Fibroblast of lung (primary cell): ENCODE results near the gene ALOX5. TPM values are rescaled to one million over a fixed set of nuclear protein-coding genes. Genes with fewer than 3 reads are reported as not detected.
"Not testable (repeated sequence)": the region's sequence is repeated elsewhere in the genome, so short reads cannot be mapped to it uniquely, and the experiment has no call there.

Experiments
- DNase-seq, 2 donors: peaks; one replicate each; pipeline versions ENCODE4 v3.0.0 to v3.0.0-alpha.2; 2010; ENCODE audit warnings: low read depth in 2 of 2
- H2AFZ ChIP-seq: 2 replicates; pipeline ENCODE4 v1.5.1; 2012; ENCODE audit warnings: low read length, control low read depth, inconsistent platforms
- H3K27ac ChIP-seq: 2 replicates; pipeline ENCODE4 v1.5.1; 2011; ENCODE audit warnings: low read length, control low read depth; ENCODE audit not compliant: insufficient read depth
- H3K27me3 ChIP-seq: 2 replicates; pipeline ENCODE4 v1.5.1; 2011; ENCODE audit warnings: mild to moderate bottlenecking, low read length; ENCODE audit not compliant: control insufficient read depth, insufficient read depth
- H3K36me3 ChIP-seq: 2 replicates; pipeline ENCODE4 v1.5.1; 2011; ENCODE audit warnings: low read length; ENCODE audit not compliant: control insufficient read depth, insufficient read depth
- H3K4me1 ChIP-seq: 2 replicates; pipeline ENCODE4 v1.5.1; 2011; ENCODE audit warnings: low read length; ENCODE audit not compliant: control insufficient read depth, insufficient read depth; ENCODE audit errors: extremely low read depth
- H3K4me2 ChIP-seq: 2 replicates; pipeline ENCODE4 v1.5.1; 2011; ENCODE audit warnings: low read length, control low read depth; ENCODE audit not compliant: insufficient read depth; ENCODE audit errors: extremely low read depth
- H3K4me3 ChIP-seq, 4 experiments: fragments of 200-600 bp in 1 of 4; sonication (generic) in 1 of 4; replicated peaks in 1 of 4; 2 replicates each; pipeline ENCODE4 v1.5.1; 2011 to 2016; ENCODE audit warnings: low read length in 4 of 4, low read depth in 3 of 4, mild to moderate bottlenecking in 3 of 4, control low read depth in 2 of 4, inconsistent platforms in 1 of 4, mixed read lengths in 1 of 4; ENCODE audit not compliant: insufficient read depth in 1 of 4; ENCODE audit errors: control extremely low read depth in 1 of 4
- H3K79me2 ChIP-seq: 2 replicates; pipeline ENCODE4 v1.5.1; 2012; ENCODE audit warnings: mild to moderate bottlenecking, low read length, inconsistent platforms; ENCODE audit not compliant: control insufficient read depth, insufficient read depth
- H3K9ac ChIP-seq: 2 replicates; pipeline ENCODE4 v1.5.1; 2011; ENCODE audit warnings: mild to moderate bottlenecking, low read length, control low read depth; ENCODE audit not compliant: insufficient read depth
- H3K9me3 ChIP-seq: 2 replicates; pipeline ENCODE4 v1.5.1; 2012; ENCODE audit warnings: low read depth, low read length; ENCODE audit not compliant: control insufficient read depth, insufficient read depth
- H4K20me1 ChIP-seq: 2 replicates; pipeline ENCODE4 v1.5.1; 2011; ENCODE audit warnings: low read length; ENCODE audit not compliant: control insufficient read depth, insufficient read depth; ENCODE audit errors: extremely low read depth
- EZH2 ChIP-seq: IDR thresholded peaks from 2 replicates; pipeline ENCODE4 v1.5.1; 2012; ENCODE audit warnings: low read length, control low read depth, mild to moderate bottlenecking; ENCODE audit errors: missing control alignments
- polyA plus RNA-seq, 2 donors: library from polyadenylated mRNA; depleted of rRNA in 1 of 2; stranded (reverse) in 1 of 2; unstranded in 1 of 2; fragments of >200 nt; gene quantifications; 2 replicates each; pipeline ENCODE4 v1.2.1, GENCODE V29; 2011 to 2012; ENCODE audit warnings: missing spikeins in 1 of 2
- total RNA-seq: library from RNA; depleted of rRNA; stranded (reverse); fragments of >200 nt; gene quantifications from 2 replicates; pipeline ENCODE4 v1.2.1, GENCODE V29; 2014
- TF ChIP-seq, protein P1 (sequence below), 2 donors: IDR thresholded peaks in 1 of 2; conservative IDR thresholded peaks in 1 of 2; 1 replicate in 1 of 2; 2 replicates in 1 of 2; pipeline ENCODE4 v1.5.1; 2011 to 2012; ENCODE audit warnings: low read length in 2 of 2, control low read depth in 1 of 2, inconsistent platforms in 1 of 2, low read depth in 1 of 2, mild to moderate bottlenecking in 1 of 2

Gene ALOX5
- total and polyA plus RNA-seq, 2 donors (not counting 1 experiment from before 2014, with no cell fraction given): not detected

DNA sequence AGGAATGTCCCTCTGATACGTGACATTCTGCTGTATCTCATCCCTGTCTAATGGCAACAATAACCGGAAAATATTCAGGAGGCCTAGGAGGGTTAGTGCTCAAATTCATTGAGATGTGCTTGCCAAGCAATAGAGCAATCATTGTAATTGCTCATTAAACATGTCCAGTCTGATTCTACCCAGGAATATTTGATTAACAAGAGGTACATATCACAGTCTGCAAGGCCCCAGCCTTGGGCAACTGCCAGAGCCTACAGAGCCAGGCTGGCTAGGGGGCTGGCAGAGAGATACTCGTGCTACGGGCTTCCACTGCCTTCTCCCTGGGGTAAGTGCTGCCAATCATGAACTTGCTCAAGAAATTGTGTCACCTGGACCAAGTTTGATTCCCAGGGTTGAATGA is 99.1 kb downstream of the ALOX5 start:
- no peak overlapping the region for H3K9ac ChIP-seq
- no peaks in the 10 kb centered on the region for H3K36me3 ChIP-seq
- no peaks in the 10 kb centered on the region for H3K4me1 ChIP-seq
- no peaks in the 10 kb centered on the region for H3K9me3 ChIP-seq
- DNase-seq: no peak
- H4K20me1 ChIP-seq: no peaks in the 10 kb centered on the region
- H3K4me3 ChIP-seq: no peak overlapping the region
- no peak overlapping the region for H3K27ac ChIP-seq
- no peaks in the 10 kb centered on the region for H3K27me3 ChIP-seq
- H2AFZ ChIP-seq: no peak overlapping the region
- TF ChIP-seq EZH2: no peak
- TF ChIP-seq, protein P1, sequence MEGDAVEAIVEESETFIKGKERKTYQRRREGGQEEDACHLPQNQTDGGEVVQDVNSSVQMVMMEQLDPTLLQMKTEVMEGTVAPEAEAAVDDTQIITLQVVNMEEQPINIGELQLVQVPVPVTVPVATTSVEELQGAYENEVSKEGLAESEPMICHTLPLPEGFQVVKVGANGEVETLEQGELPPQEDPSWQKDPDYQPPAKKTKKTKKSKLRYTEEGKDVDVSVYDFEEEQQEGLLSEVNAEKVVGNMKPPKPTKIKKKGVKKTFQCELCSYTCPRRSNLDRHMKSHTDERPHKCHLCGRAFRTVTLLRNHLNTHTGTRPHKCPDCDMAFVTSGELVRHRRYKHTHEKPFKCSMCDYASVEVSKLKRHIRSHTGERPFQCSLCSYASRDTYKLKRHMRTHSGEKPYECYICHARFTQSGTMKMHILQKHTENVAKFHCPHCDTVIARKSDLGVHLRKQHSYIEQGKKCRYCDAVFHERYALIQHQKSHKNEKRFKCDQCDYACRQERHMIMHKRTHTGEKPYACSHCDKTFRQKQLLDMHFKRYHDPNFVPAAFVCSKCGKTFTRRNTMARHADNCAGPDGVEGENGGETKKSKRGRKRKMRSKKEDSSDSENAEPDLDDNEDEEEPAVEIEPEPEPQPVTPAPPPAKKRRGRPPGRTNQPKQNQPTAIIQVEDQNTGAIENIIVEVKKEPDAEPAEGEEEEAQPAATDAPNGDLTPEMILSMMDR (conservative IDR thresholded peaks at IDR 0.05 in 1 of 2, IDR thresholded peaks at IDR 0.05 in 1 of 2; ENCODE audit: low read depth in 1 of 2, low read length in 2 of 2): no peak
- no peak overlapping the region for H3K4me2 ChIP-seq
- no peaks in the 10 kb centered on the region for H3K79me2 ChIP-seq

DNA sequence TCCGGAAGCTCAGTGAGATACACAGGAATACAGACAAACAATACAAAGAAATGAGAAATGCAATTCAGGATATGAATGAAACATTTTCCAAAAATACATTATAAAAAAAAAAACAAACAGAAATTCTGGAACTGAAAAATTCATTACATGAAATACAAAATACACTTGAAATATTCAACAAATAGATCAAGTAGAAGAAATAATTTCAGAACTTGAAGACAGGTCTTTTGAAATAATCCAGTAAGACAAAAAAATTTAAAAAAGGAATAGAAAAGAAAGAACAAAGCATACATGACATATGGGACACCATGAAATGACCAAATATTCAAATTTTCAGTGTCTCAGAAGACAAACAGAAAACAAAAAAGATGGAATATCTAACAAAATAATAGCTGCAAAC is 102.5 kb downstream of the ALOX5 start:
- Histone ChIP-seq H3K27ac (no peak overlapping the region), H3K4me2 (no peak overlapping the region), H3K36me3 (no peaks in the 10 kb centered on the region), H3K79me2 (no peaks in the 10 kb centered on the region), H3K27me3 (no peaks in the 10 kb centered on the region), H3K4me1 (no peaks in the 10 kb centered on the region), H3K9me3 (no peaks in the 10 kb centered on the region), H3K9ac (no peak overlapping the region), H3K4me3 (no peak overlapping the region), H2AFZ (no peak overlapping the region), H4K20me1 (no peaks in the 10 kb centered on the region)
- TF ChIP-seq, protein P1 (conservative IDR thresholded peaks at IDR 0.05 in 1 of 2, IDR thresholded peaks at IDR 0.05 in 1 of 2; ENCODE audit: low read depth in 1 of 2, low read length in 2 of 2): no peak
- no peak for TF ChIP-seq EZH2
- no peak for DNase-seq

DNA sequence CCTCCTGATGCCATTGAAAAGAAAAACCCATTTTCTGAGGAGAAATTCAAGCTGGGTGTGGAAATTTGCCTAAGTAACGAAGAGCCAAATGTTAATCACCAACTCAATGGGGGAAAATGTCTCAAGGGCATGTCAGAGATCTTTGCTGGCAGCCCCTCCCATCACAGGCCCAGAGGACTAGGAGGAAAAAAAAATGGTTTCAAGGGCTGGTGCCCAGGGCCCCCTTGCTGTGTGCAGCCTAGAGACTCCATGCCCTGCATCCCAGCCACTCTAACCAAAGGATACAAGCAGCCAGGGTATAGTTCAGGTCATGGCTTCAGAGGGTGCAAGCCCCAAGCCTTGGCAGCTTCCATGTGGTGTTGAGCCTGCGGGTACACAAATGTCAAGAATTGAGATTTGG is 106.3 kb downstream of the ALOX5 start:
- no peak overlapping the region for H3K27ac ChIP-seq
- no peaks in the 10 kb centered on the region for H3K36me3 ChIP-seq
- H3K9me3 ChIP-seq: no peaks in the 10 kb centered on the region
- TF ChIP-seq, protein P1 (conservative IDR thresholded peaks at IDR 0.05 in 1 of 2, IDR thresholded peaks at IDR 0.05 in 1 of 2; ENCODE audit: low read depth in 1 of 2, low read length in 2 of 2): no peak
- TF ChIP-seq EZH2: no peak
- H3K4me1 ChIP-seq: no peaks in the 10 kb centered on the region
- H3K79me2 ChIP-seq: no peaks in the 10 kb centered on the region
- no peaks in the 10 kb centered on the region for H3K27me3 ChIP-seq
- H2AFZ ChIP-seq: no peak overlapping the region
- no peak overlapping the region for H3K4me2 ChIP-seq
- no peak for DNase-seq
- no peak overlapping the region for H3K4me3 ChIP-seq
- H4K20me1 ChIP-seq: no peaks in the 10 kb centered on the region
- H3K9ac ChIP-seq: no peak overlapping the region

DNA sequence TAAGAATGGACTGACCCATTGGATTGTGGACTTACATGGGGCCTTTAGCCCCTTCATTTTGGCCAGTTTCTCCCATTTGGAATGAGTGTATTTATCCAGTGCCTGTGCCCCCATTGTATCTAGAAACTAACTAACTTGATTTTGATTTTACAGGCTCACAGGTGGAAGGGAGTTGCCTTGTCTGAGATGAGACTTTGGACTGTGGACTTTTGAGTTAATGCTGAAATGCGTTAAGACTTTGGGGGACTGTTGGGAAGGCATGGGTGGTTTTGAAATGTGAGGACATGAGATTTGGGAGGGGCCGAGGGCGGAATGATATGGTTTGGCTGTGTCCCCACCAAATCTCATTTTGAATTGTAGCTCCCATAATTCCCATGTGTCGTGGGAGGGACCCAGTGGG is 107.1 kb downstream of the ALOX5 start:
- not testable (repeated sequence) for H3K79me2 ChIP-seq, H3K4me2 ChIP-seq, H2AFZ ChIP-seq, H3K27ac ChIP-seq, H3K36me3 ChIP-seq, H3K4me3 ChIP-seq, DNase-seq, H3K9me3 ChIP-seq, H3K4me1 ChIP-seq, H4K20me1 ChIP-seq, H3K9ac ChIP-seq, H3K27me3 ChIP-seq
